Ammon's horn (tissue), 1 donor: ENCODE data around the gene DAPK2.
"Not testable (repeated sequence)": the region's sequence is repeated elsewhere in the genome, so short reads cannot be mapped to it uniquely, and the experiment has no call there.

Experiments
- DNase-seq: peaks from one replicate; pipeline ENCODE4 v3.0.0-alpha.2; 2016; ENCODE audit warnings: low spot score

Gene DAPK2

DNA sequence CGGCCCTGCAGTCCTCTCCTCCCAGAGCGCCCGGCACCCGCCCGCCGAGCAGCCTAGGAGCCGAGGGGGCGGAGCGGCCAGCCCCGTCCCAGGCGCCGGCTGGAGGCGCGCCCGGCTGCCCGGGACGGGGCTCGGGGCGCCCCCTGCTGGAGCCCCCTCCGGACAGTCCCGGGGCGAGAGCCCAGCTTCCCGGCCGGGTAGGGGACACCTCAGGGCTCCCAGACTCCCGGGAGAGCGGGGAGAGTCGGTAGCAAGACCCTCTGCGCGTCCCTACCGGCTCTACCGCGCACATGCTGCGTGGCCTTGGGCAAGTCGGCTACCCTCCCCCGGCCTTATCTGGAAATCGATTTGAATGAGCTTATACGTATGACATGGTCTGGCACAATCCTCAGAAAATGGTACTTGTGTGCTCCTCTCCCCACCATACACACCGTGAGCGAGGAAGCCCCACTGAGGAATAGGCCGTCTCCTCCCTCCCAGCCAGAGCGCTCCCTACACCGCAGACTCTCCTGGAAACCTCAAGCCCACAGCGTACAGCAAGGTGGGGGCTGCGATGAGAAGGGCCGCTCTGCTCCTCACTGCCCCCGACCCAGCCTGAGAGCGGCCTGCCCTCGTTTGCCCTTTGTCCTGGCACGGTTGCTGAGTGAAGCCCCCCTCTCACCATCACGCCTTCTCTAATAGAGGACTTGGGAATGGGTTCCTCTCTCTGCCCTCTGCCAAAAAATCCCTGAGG, at the start of gene DAPK2:
Gene DAPK2 (minus strand): TSS at position 65 of the 733 bp plus-strand sequence. CDS start 6,224 bp downstream, outside the sequence.
- peak; percentile 67 for DNase-seq

DNA sequence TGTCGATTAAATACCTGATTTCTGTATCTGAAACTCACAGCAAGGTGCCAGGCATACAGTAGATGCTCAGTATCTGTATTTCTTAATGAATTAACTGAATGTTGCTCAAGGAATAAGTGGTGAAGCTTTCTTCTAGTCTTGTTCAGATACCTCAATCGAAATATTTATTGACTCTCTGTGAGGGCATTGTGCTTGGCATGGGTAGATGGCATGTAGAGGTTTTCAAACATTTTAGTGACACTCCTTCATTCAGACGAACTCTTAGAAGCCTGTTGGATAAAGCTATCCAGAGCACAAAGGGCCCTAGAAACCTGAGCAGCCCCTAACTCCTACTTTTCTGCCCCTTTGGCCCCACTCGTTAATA, 49.1 kb upstream of the DAPK2 start:
- DNase-seq = no peak

DNA sequence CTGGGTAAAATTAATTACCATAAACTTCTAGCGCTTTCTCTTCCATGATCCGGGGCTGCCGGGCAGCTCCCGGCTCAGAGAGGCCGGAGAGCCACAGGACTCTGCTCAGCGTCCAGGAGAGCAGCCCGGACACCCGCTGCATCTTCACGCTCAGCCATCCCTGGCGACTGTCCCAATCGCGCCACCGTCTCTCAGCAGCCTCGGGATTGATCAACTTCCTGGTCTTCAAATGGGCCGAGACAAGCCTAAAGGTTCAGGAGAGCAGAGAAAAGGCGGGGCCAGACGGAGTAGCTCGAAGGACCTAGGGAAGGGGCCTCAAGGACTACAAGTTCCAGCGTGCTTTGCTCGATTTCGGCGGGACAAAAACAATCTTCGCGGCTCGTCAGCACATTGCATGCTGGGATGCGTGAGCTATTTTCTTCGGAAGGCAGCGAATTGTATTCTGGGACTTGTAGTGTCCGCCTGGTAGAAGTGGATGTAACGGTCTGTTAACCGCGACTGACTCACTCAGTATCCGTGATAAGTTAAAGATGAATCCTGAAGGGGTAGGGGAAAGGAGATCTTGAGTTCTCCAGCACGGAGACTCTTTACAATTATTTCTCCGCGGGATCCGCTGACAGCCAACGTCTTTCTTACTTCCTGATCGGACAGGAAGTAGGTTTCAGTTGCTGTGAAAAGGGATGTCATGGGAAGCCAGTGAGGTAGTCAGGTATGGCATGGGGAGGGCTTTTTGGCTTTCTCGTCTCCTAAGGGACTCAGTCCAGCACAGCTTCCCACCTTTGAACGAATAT, 47.5 kb upstream of the DAPK2 start, which contains the start of gene CIAO2A:
Gene CIAO2A (minus strand): TSS at position 212 of the 791 bp plus-strand sequence. CDS start 70 bp downstream, at position 142.
- DNase-seq = peak; percentile 99

DNA sequence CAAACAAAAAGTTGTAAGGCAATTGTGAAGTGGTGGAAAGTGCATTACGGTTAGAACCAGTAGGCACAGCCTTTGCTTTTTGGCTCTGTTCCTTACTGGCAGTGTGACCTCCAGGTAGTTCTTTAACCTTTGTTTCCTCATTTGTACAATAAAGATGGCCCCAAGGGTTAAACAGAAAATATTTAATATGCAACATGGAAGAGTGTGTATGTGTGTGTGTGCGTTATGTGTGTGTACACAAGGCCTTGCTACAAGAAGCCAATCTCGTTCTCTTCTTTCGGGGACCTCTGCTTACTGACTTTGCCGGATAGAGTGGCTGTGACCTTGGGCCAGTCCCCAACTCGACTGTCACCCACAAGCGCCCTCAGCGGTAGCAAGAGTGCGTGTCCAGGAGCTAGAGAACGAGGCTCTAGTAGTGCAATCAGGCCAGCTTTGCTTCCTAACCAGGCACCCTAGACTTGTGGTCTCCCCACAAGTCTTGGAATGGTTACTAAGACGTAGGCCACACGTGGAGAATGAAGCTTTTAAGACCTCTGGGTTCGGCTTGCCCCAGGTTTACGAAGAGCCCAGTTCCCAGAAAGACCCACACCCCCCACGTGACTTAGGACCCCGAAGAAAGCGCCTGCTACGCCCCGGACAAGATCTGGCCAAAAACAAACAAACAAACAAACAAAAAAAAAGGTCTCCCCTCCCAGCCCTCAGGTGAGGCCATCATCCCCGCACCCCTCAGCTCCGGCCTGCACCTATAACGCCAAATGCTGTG, 46.8 kb upstream of the DAPK2 start:
- DNase-seq = peak; percentile 46

DNA sequence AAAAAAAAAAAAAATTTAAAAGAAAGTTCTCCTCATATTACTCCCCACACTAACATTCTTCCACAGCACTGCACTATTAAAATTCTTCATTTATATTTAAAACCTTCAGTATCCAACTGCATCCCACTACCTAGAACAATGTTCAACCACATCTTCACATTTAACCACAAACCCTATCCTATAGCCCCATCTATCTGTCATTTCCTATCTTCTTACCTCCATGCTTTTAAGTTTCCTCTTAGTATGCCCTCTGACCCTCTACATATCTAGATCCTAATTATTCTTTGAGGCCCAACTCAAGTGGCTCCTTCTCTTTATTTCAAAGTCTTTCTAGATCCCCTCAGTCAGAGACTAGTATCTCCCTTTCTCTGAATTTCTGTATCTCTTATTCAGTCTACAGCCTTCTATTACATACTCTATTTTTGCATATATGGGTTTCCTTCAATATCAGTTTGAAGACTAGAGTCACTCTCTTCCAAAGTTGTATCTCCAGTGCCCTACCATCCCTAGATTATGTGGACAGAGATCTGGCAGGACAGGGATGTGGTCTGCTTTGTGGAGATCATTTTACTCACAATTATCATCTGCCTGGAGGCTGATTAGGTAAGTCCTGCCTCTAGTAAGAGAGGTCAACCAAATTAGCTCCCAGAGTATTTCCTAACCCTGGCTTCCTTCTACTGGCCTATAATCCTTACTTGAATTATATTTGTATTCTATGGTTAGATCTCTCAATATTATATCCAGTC, 46.0 kb upstream of the DAPK2 start:
- DNase-seq = no peak

DNA sequence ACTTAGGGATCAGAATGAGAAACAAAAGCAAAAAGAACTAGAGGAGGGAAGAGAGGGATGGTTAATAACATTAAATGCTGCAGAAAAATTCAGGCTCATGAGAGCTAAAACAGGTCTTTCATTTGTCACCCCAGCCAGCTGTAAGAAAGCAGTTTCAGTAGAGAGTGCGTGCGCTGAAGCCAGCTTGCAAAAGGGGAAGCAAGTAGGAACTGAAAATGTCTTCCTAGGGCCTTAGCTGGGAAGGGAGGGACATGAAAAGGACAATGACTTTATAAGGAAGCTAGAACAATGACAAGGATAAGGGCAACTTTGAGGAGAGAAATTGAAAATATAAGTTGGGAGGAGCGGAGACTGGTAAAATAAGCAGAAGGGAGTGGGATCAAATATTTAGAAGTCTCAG, 44.2 kb upstream of the DAPK2 start:
- DNase-seq = peak; percentile 57

DNA sequence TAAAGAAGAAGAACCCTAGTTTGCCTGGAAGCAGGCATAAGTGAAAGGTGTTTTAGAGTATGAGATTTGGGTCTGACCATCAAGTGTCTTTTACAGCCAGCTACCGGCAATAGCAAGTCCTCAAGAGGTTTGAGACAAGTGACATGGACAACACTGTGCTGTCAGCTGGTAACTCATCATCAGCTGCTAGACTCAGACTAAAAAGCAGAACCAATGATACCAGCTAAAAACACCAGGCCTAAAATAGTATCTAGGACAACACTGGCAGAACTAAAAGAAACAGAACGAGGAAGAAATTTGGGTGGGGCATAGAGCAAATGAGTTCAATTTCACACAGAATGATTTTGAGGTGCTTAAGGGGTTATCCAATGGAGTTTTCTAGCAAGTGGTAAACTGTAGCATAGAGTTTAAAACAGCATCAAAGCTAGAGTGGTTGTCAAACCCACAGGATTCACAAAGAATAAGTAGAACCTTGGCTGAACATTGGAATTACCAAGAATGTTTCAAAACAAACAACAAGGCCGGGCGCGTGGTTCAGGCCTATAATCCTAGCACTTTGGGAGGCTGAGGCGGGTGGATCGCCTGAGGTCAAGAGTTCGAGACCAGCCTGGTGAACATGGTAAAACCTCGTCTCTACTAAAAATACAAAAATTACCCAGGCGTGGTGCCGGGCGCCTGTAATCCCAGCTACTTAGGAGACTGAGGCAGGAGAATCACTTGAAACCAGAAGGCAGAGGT, 43.4 kb upstream of the DAPK2 start:
- peak; percentile 61 for DNase-seq

DNA sequence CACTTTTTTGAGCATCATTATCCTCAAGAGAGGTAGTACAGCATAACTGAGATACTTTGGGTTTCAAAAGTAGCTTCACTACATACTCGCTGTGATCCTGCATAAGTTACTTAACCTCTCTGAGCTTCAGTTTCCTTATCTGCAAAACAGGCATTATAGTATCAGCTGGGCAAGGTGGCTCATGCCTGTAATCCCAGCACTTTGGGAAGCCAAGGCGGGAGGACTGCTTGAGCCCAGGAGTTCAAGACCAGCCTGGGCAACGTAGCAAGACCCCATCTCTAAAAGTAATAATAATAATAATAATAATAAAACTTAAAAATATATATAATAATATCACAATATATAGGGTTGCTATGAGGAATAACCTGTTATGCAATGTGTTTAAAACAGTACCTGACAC, 36.5 kb upstream of the DAPK2 start:
- DNase-seq = no peak

DNA sequence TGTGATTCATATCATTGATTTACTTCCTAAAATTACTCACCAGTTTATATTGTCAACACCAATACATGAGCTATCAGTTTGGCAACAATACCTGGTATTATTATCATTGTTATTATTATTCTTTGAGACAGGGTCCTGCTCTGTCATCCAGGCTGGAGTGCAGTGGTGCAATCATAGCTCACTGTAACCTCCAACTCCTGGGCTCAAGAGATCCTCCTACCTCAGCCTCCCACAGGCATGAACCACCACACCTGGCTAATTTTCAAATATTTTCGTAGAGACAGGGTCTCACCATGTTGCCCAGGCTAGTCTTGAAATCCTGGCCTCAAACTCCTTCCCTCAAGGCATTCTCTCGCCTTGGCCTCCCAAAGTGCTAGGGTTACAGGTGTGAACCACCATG, 27.2 kb upstream of the DAPK2 start:
- DNase-seq = not testable (repeated sequence)

DNA sequence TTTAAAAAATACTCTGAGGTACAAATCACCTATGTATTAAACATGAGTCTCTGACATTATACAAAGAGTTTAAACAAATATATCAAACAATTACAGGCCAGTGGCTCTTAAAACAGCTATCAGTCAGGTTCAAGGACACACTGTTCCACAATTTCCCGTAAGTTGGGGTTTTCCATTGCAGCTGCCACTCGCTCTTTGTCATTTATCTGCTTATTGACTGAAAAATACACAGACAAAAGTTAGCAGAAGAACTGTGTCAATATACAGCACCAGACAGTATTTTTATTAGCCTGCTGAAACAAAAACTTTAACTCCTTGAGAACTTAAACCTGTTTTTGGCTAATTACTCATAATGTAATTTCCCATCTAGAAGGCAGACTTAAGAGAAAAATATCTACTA, 26.5 kb upstream of the DAPK2 start:
- DNase-seq = no peak

DNA sequence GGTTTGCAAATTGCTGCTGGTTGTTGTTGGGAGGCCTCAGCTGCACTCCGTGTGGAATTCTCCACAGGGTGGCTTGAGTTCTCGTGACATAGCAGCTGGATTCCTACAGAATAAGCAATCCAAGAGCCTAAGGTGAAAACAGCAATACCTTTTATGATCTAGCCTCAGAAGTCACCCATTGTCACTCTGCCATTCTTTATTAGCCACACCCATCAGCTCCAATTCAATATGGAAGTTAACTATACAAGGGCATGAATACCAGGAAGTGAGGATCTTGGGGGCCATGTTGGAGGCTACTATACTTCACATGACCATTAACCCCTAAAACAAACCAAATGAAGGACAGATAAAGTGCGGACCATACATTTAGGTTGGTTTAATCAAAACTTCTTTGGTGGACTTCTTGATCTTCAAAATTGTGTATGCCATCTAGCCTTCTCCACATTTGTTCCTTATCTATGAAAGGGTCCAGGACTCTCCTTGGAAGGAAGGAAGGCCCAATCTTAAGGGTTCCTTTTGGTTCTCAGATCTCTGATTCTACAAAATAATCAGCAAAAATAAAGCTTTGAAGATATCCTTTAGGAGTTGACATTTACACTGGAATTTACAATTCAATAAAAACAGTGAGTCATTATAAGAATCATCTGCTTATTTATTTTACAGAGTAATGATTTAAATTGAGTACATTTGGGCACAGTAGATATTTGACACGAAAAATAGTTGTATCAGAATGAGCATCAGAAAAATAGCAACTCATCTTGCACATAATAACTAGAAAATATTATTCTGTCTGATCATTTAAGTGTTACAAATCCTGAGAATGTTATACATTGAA, 25.9 kb upstream of the DAPK2 start:
- DNase-seq = no peak

DNA sequence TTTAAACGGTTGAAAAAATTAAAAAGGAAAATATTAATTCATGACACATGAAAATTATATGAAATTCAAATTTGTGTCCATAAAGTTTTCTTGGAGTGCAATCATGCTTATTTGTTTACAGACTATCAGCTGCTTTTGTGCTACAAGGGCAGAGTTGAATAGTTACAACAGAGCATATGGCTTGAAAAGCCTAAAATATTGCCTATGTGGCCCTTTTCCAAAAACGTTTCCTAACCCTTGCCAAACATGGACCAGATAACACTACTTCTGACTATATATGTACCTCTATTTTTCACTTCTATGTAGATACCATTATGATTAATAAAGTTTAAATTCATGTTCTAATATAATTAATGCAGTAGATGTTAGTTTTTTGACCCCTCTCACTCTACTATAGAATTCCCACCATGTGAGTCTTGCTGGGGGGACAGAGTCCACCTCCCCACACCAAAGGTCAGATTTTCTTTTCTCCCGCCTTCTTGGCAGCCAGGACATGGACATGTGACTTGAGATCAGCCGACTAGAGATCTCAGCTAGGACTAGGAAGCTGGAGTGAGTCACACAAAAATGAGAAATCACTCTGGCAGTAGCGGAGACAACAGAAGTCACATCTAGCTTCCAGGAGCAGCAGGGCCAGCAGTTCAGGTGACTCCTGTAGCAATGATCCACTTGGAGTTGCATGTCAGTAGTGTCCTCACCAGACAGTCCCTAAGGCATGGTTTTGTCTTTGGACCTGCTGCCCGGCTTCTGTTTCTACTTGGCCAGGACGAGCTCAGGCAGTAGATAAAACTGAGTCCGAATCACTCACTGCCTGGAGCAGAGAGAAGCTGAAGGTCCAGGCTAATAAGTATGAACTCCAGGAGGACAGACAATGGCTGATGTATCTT, 24.9 kb upstream of the DAPK2 start:
- peak; percentile 54 for DNase-seq

DNA sequence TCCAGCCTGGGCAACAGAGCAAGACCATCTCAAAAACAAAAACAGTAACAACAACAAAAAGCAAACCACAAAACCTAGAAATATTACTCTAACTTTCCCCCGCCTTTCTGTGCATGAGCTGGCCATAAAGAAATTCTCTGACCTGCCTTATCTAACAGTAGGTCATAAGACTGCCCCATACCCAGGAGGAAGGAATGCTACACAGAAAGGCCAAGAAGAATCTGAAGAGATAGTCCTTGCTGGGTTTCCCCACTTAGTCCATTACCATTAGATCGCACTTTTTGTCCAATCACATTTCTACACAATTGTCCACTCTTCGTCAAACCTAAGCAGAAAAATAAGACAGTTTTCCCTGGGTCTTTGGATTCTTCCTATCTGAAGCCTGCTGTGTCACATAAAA, 23.8 kb upstream of the DAPK2 start:
- no peak for DNase-seq

DNA sequence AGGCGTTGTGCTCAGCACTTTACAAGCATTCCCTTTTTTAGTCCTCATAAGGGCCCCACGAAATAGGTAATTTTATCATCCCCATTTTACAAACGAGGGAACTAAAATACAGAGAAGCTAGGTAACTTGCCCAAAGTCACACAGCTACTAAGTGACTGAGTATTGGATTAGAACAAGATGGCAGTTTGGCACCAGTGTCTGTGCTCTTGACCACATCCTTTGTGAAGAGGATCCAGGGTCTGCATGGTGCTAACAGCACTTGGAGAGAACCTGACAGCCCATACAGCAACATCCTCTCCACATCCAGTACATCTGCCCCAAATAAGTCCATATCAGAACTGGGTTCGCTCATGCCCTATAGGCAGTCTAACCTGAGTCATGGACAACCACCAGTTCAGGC, 21.8 kb upstream of the DAPK2 start:
- DNase-seq = no peak

DNA sequence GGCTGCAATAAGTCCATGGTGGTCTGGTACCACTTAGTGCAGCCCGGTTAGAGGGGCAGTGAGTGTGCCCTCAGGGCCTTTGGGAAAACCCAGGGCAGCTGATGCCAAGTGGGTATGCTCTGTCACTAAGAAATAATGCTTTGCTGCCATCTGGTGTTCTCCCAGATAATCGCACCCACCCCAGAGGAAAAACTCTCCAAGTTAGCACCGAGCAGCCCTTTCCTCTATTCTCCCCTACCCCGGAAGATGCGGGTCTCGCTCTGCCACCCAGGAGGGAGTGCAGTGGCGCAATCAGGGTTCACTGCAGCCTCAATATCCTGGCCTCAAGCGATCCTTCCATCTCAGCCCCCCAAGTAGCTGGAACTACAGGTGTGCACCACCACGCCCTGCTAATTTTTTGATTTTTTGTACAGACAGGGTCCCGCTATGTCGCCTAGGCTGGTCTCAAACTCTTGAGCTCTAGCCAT, 21.3 kb upstream of the DAPK2 start:
- peak; percentile 73 for DNase-seq

DNA sequence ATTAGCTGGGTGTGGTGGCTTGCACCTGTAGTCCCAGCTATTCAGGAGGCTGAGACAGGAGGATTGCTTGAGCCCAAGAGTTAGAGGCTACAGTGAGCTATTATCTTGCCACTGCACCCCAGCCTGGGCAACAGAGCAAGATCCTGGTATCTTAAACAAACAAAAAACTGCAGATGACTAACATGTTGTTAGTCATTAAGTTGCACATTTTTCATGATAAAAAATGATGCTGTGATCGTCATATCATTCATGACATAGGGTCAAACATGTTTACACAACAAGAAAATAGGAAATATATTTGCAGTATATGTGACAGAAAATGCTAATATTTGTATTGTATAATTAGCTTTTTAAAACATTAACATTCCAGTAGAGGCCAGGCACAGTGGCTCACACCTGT, 20.2 kb upstream of the DAPK2 start:
- DNase-seq = no peak

DNA sequence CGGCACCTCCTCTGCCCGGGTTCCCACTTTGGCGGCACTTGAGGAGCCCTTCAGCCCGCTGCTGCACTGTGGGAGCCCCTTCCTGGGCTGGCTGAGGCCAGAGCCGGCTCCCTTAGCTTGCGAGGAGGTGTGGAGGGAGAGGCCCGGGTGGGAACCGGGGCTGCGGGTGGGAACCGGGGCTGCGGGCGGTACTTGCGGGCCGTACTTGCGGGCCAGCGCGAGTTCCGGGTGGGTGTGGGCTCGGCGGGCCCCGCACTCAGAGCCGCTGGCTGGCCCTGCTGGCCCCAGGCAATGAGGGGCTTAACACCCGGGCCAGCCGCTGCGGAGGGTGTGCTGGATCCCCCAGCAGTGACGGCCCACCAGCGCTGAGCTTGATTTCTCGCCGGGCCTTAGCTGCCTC, 14.4 kb upstream of the DAPK2 start:
- DNase-seq = no peak

DNA sequence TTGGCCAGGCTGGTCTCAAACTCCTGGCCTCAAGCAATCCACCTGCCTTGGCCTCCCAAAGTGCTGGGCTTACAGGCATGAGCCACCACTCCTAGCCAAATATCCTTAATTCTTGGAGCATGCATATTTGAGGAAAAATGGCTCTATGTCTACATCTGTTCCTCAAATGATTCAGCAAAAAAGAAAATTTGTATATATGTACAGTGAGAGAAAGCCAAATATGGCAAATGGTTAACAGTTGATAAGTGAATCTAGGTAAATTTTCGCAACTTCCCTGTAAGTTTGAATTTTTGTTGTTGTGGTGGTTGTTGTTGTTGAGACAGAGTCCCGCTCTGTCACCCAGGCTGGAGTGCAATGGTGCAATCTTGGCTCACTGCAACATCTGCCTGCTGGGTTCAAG, 12.8 kb upstream of the DAPK2 start:
- not testable (repeated sequence) for DNase-seq

DNA sequence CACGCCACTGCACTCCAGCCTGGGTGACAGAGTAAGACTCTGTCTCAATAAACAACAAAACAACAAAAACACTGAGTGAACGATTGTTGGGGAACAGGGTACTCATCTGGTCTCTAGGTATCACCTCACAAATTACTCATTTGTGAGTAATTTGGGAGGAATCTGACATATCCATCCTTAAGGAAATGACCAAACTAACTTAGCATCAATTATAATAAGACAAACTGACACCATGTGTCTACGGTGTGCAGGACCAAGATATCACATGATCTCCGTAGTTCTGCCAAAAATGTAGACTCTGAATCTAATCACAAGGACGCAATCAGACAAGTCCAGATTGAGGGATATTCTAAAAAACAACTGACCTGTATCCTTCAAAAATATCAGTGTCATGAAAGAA, 12.0 kb upstream of the DAPK2 start:
- DNase-seq = no peak
